Osteoblast (primary cell): Measurements from ENCODE around the gene ABL2. TPM values are rescaled to one million over a fixed set of nuclear protein-coding genes. Genes with fewer than 3 reads are reported as not detected.

ENCODE experiments used
- DNase-seq: peaks from one replicate; pipeline ENCODE4 v3.0.0; 2011; ENCODE audit warnings: low spot score, mixed read lengths; ENCODE audit not compliant: insufficient read length; ENCODE audit errors: missing footprints
- H2AFZ ChIP-seq: 2 replicates; pipeline ENCODE4 v1.6.0; 2011; ENCODE audit warnings: mild to moderate bottlenecking, low read length
- H3K27ac ChIP-seq: 2 replicates; pipeline ENCODE4 v1.5.1; 2011; ENCODE audit warnings: mild to moderate bottlenecking, low read depth, low read length, moderate library complexity
- H3K27me3 ChIP-seq: 2 replicates; pipeline ENCODE4 v1.6.0; 2012; ENCODE audit warnings: mild to moderate bottlenecking, control low read depth, inconsistent platforms, low read length, moderate library complexity; ENCODE audit not compliant: insufficient read depth
- H3K36me3 ChIP-seq: 2 replicates; pipeline ENCODE4 v1.5.1; 2011; ENCODE audit warnings: mild to moderate bottlenecking, low read length, control low read depth, moderate library complexity; ENCODE audit not compliant: insufficient read depth
- H3K4me1 ChIP-seq: 2 replicates; pipeline ENCODE4 v1.5.1; 2011; ENCODE audit warnings: mild to moderate bottlenecking, low read length, control low read depth, moderate library complexity; ENCODE audit not compliant: insufficient read depth
- H3K4me2 ChIP-seq: 2 replicates; pipeline ENCODE4 v1.6.0; 2011; ENCODE audit warnings: mild to moderate bottlenecking, low read length; ENCODE audit not compliant: insufficient read depth
- H3K4me3 ChIP-seq: fragments of 200-600 bp; sonication (generic); 3 replicates; pipeline ENCODE4 v1.5.1; 2012; ENCODE audit warnings: mild to moderate bottlenecking, low read length, inconsistent platforms; ENCODE audit not compliant: insufficient read depth
- H3K79me2 ChIP-seq: 2 replicates; pipeline ENCODE4 v1.6.0; 2012; ENCODE audit warnings: mild to moderate bottlenecking, low read length, control low read depth, inconsistent platforms; ENCODE audit not compliant: insufficient read depth
- H3K9me3 ChIP-seq: 2 replicates; pipeline ENCODE4 v1.5.1; 2011; ENCODE audit warnings: low read depth, low read length, control low read depth
- H4K20me1 ChIP-seq: 2 replicates; pipeline ENCODE4 v1.6.0; 2012; ENCODE audit warnings: mild to moderate bottlenecking, low read length, control low read depth; ENCODE audit not compliant: insufficient read depth
- CTCF ChIP-seq: IDR thresholded peaks from 2 replicates; pipeline ENCODE4 v1.5.1; 2011; ENCODE audit warnings: mild to moderate bottlenecking, low read depth, low read length, moderate library complexity; ENCODE audit errors: extremely low read depth
- total RNA-seq: library from RNA; depleted of rRNA; stranded (reverse); fragments of >200 nt; gene quantifications from 2 replicates; pipeline ENCODE4 v1.2.3, GENCODE V29; 2012

ABL2 gene
- total RNA-seq, 1 donor = 87.2 TPM

GRCh38 chr1:179155615-179156014 lies 73.9 kb downstream of the ABL2 start:
- Histone ChIP-seq H3K27me3 (no peaks in the 10 kb centered on the region), H3K79me2 (peaks cover 54% of the 10 kb centered on the region), H3K4me2 (no peak overlapping the region), H4K20me1 (no peaks in the 10 kb centered on the region), H2AFZ (no peak overlapping the region), H3K4me3 (no peak overlapping the region), H3K9me3 (no peaks in the 10 kb centered on the region), H3K36me3 (no peaks in the 10 kb centered on the region), H3K4me1 (peaks cover 12% of the 10 kb centered on the region), H3K27ac (no peak overlapping the region)
- TF ChIP-seq CTCF = no peak
- no peak for DNase-seq

DNA sequence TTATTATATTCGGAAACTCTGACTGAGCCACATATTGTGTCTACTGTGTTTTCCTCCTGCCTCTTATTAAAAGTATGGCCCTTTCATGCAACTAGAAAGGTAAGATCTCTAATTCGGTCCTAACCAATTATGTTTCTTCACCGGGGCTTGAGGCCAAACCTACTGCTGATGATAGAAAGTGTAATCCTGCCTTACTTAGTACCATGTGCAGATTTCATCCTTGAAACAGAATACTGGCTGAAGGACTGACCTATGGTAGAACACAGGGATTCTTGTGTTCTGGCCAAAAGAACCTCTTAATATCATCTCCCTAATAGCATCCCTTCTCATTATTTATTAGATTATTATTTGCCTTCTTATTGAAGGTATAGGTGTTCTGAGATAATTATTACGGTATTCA lies 75.0 kb downstream of the ABL2 start:
- TF ChIP-seq CTCF = no peak
- Histone ChIP-seq H3K27ac (peak overlapping the region; percentile 60), H3K4me1 (peaks cover 12% of the 10 kb centered on the region), H3K9me3 (no peaks in the 10 kb centered on the region), H3K79me2 (peaks cover 59% of the 10 kb centered on the region), H4K20me1 (no peaks in the 10 kb centered on the region), H3K4me2 (no peak overlapping the region), H3K36me3 (no peaks in the 10 kb centered on the region), H3K4me3 (no peak overlapping the region), H3K27me3 (no peaks in the 10 kb centered on the region), H2AFZ (no peak overlapping the region)
- DNase-seq = no peak

- Histone ChIP-seq H3K27ac (no peak overlapping the region), H3K79me2 (peaks cover 55% of the 10 kb centered on the region), H2AFZ (no peak overlapping the region), H3K4me1 (peaks cover 12% of the 10 kb centered on the region), H3K9me3 (no peaks in the 10 kb centered on the region), H3K4me3 (no peak overlapping the region), H4K20me1 (no peaks in the 10 kb centered on the region), H3K4me2 (no peak overlapping the region), H3K36me3 (no peaks in the 10 kb centered on the region), H3K27me3 (no peaks in the 10 kb centered on the region)
- no peak for DNase-seq
- no peak for TF ChIP-seq CTCF
Measured at GRCh38 chr1:179153217-179153616, 76.3 kb downstream of the ABL2 start.

GRCh38 chr1:179151908-179152682 lies 77.4 kb downstream of the ABL2 start:
- Histone ChIP-seq H3K36me3 (no peaks in the 10 kb centered on the region), H3K9me3 (no peaks in the 10 kb centered on the region), H2AFZ (no peak overlapping the region), H3K4me2 (no peak overlapping the region), H3K27me3 (no peaks in the 10 kb centered on the region), H3K79me2 (peaks cover 49% of the 10 kb centered on the region), H3K4me1 (peaks cover 14% of the 10 kb centered on the region), H3K27ac (no peak overlapping the region), H3K4me3 (no peak overlapping the region), H4K20me1 (no peaks in the 10 kb centered on the region)
- DNase-seq = no peak
- no peak for TF ChIP-seq CTCF
